ENCODE measurements around the gene HOXB8.

Gene HOXB8

GRCh38 chr17:48582750-48583069 is 32.4 kb downstream of the HOXB8 start:
- DNase-seq = no peak

- DNase-seq = no peak
These were observed 35.1 kb downstream of the HOXB8 start for GRCh38 chr17:48579760-48580554.

- no peak for DNase-seq
These were observed 35.7 kb downstream of the HOXB8 start for GRCh38 chr17:48579471-48579759.

- DNase-seq = no peak
These were observed 36.2 kb downstream of the HOXB8 start for GRCh38 chr17:48578616-48579470.

GRCh38 chr17:48577946-48578615 is 37.0 kb downstream of the HOXB8 start, which contains the start of gene HOXB4:
Gene HOXB4 (minus strand): TSS chr17:48578350. CDS start chr17:48578319, 31 bp downstream.
- DNase-seq = peak; percentile 34 to 61 (median 50)

- DNase-seq = no peak
These were observed 37.7 kb downstream of the HOXB8 start for GRCh38 chr17:48577330-48577945.

GRCh38 chr17:48576479-48577309 is 38.4 kb downstream of the HOXB8 start:
- DNase-seq = no peak

- DNase-seq = no peak
These were observed 39.2 kb downstream of the HOXB8 start for GRCh38 chr17:48575673-48576478.

- DNase-seq = no peak
These were observed 40.0 kb downstream of the HOXB8 start for GRCh38 chr17:48575066-48575582.

GRCh38 chr17:48574505-48575065 is 40.5 kb downstream of the HOXB8 start:
- DNase-seq = no peak

- DNase-seq = no peak
These were observed 43.2 kb downstream of the HOXB8 start for GRCh38 chr17:48571826-48572417.

- no peak for DNase-seq
These were observed 43.9 kb downstream of the HOXB8 start for GRCh38 chr17:48571024-48571818.

GRCh38 chr17:48570325-48571023 is 44.6 kb downstream of the HOXB8 start:
- no peak for DNase-seq

- no peak for DNase-seq
These were observed 45.3 kb downstream of the HOXB8 start for GRCh38 chr17:48569674-48570324.

GRCh38 chr17:48569240-48569582 is 45.9 kb downstream of the HOXB8 start:
- no peak for DNase-seq

GRCh38 chr17:48568499-48569239 is 46.4 kb downstream of the HOXB8 start:
- no peak for DNase-seq

GRCh38 chr17:48567646-48568354 is 47.3 kb downstream of the HOXB8 start:
- no peak for DNase-seq
